Body of pancreas (tissue), 4 donors: Measurements from ENCODE around the gene HOXC10.

ENCODE experiments used
- POLR2A ChIP-seq, 3 donors: fragments of 450-650 bp; IDR thresholded peaks; one replicate each; pipeline ENCODE4 v1.6.1; 2016; ENCODE audit warnings: antibody characterized with exemption in 3 of 3, mild to moderate bottlenecking in 2 of 3
- TF ChIP-seq, protein P1 (sequence below), 7 experiments: fragments of 450-650 bp in 4 of 7; fragments of 200-600 bp in 3 of 7; sonication (generic) in 3 of 7; IDR thresholded peaks; one replicate each; pipeline ENCODE4 v1.5.1; 2016 to 2019; ENCODE audit warnings: antibody characterized with exemption in 7 of 7

DNA sequence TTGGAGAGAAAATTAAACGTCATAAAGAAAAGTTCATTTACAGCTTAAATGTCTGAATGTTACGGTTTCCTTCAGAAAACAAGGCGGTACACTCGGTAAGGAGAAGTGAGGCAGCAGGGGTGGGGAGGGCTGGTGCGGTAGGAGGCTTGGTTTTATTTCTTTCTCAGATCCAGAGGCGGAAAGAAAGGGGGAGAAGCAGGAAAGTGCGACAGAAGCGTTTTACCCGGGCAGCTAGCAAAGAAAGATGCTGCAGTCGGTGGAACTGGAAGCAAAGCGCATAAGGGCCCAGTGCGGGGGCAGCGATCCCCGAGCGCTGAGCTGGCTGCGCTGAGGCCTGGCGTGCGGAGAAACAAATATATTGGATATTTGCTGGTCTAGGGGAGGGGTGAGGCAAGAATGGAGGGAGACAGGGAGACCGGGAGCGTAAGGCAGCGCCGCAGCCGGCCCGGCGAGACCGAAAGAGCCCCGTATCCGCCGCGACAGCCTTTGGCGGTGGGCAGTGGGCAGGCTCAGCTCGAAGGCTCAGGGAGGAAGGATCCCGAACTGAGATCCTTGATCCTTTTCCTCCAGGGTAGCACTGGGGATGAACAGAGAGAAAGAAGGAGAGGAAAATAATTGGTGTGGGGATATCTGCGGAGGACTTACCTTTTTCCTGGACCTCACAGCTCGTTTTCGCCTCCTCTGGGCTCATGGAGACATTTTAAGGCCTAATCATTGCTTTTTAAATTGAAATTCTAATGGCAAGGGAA, 18.4 kb upstream of the HOXC10 start:
- TF ChIP-seq, protein P1, sequence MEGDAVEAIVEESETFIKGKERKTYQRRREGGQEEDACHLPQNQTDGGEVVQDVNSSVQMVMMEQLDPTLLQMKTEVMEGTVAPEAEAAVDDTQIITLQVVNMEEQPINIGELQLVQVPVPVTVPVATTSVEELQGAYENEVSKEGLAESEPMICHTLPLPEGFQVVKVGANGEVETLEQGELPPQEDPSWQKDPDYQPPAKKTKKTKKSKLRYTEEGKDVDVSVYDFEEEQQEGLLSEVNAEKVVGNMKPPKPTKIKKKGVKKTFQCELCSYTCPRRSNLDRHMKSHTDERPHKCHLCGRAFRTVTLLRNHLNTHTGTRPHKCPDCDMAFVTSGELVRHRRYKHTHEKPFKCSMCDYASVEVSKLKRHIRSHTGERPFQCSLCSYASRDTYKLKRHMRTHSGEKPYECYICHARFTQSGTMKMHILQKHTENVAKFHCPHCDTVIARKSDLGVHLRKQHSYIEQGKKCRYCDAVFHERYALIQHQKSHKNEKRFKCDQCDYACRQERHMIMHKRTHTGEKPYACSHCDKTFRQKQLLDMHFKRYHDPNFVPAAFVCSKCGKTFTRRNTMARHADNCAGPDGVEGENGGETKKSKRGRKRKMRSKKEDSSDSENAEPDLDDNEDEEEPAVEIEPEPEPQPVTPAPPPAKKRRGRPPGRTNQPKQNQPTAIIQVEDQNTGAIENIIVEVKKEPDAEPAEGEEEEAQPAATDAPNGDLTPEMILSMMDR (IDR thresholded peaks at IDR 0.05), result no peak
- TF ChIP-seq POLR2A (IDR thresholded peaks at IDR 0.05), result no peak
